Measurements from ENCODE around the gene ATP9B. TPM values are rescaled to one million over a fixed set of nuclear protein-coding genes. Genes with fewer than 3 reads are reported as not detected.
A peak's percentile ranks its signal among the peaks of the same experiment; 100 is the strongest.

Gene ATP9B
- total RNA-seq, 1 experiment from 2014 or later = 17.8 TPM

DNA sequence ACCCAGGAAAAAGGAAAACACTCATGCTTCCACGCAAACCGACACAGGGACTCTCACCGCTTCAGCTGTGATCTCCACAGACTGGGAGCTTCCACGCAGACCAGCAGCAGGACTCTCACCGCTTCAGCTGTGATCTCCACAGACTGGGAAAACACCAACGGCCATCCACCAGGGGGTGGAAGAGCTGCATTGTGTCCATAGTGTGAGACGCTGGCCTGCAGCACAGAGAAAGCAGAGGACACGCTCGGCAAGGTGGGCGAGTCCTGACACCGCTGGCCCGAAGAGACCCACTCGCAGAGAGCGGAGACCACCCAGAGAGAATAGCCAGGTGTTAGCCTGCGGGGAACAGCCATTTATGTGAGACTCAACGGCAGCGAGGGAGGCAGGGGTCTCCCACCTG is 284.1 kb downstream of the ATP9B start:
- H3K9me2 ChIP-seq (ENCODE audit: insufficient read depth) = no peaks in the 10 kb centered on the region
- CTCF ChIA-PET = no interaction called here
- no peaks in the 10 kb centered on the region for H3K79me2 ChIP-seq (ENCODE audit: insufficient read depth, low read length)
- RAD21 ChIA-PET (ENCODE audit: low non-redundant PET in 1 of 2, low total read pairs in 2 of 2, uncharacterized antibody in 2 of 2, unreplicated experiment in 2 of 2) = no interaction called here
- BruUV-seq (replicated peaks) = no TSS peak
- no peaks in the 10 kb centered on the region for H3K36me3 ChIP-seq (ENCODE audit: control insufficient read depth in 1 of 2, insufficient read depth in 2 of 2, low read length in 2 of 2)
- DNase-seq (ENCODE audit: low read depth, low spot score) (no peak), ATAC-seq (peak; percentile 89)
- H2AFZ ChIP-seq (ENCODE audit: low read depth, low read length, poor library complexity, severe bottlenecking) = no peak overlapping the region
- no peak overlapping the region for H3K4me2 ChIP-seq (ENCODE audit: low read length)
- peaks cover 0 to 7% of the 10 kb centered on the region in 2 experiments; a peak in 1 of 4 replicates for H3K4me1 ChIP-seq (ENCODE audit: control insufficient read depth in 1 of 2, insufficient read depth in 2 of 2, low read length in 2 of 2)
- intact Hi-C loops (cut with micrococcal nuclease) = no loop called here
- H3K9ac ChIP-seq (ENCODE audit: low read length) = no peak overlapping the region
- H3K27me3 ChIP-seq (ENCODE audit: insufficient read depth, low read length) = no peaks in the 10 kb centered on the region
- no peak for TF ChIP-seq SP1 (IDR thresholded peaks at IDR 0.05; ENCODE audit: low read depth)
- no peak for TF ChIP-seq ZNF274 (IDR thresholded peaks at IDR 0.05; ENCODE audit: low read depth, low read length)
- TF ChIP-seq POLR2A (IDR thresholded peaks at IDR 0.05; ENCODE audit: borderline replicate concordance, extremely low read depth, insufficient read depth, insufficient read length) = no peak
- TF ChIP-seq ELF1 (IDR thresholded peaks at IDR 0.05; ENCODE audit: borderline replicate concordance, low read depth) = no peak
- no peak for TF ChIP-seq ZFX (IDR thresholded peaks at IDR 0.05)
- no peak for TF ChIP-seq CBX3 (IDR thresholded peaks at IDR 0.05; ENCODE audit: low read depth)
- TF ChIP-seq, protein P1, sequence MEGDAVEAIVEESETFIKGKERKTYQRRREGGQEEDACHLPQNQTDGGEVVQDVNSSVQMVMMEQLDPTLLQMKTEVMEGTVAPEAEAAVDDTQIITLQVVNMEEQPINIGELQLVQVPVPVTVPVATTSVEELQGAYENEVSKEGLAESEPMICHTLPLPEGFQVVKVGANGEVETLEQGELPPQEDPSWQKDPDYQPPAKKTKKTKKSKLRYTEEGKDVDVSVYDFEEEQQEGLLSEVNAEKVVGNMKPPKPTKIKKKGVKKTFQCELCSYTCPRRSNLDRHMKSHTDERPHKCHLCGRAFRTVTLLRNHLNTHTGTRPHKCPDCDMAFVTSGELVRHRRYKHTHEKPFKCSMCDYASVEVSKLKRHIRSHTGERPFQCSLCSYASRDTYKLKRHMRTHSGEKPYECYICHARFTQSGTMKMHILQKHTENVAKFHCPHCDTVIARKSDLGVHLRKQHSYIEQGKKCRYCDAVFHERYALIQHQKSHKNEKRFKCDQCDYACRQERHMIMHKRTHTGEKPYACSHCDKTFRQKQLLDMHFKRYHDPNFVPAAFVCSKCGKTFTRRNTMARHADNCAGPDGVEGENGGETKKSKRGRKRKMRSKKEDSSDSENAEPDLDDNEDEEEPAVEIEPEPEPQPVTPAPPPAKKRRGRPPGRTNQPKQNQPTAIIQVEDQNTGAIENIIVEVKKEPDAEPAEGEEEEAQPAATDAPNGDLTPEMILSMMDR (IDR thresholded peaks at IDR 0.05 in 2 of 3, conservative IDR thresholded peaks at IDR 0.05 in 1 of 3; ENCODE audit: borderline replicate concordance in 1 of 3, insufficient read depth in 1 of 3, low read depth in 2 of 3, low read length in 2 of 3) = peak; percentile 22 to 43 (median 40); a peak in 5 of 6 replicates
- TF ChIP-seq EZH2 (IDR thresholded peaks at IDR 0.05) = no peak
- peak; percentile 50 for TF ChIP-seq RAD21 (IDR thresholded peaks at IDR 0.05; ENCODE audit: low read depth)
- no peak overlapping the region for H3K4me3 ChIP-seq (replicated peaks in 1 of 2; ENCODE audit: low read depth in 1 of 2, low read length in 2 of 2)
- no peaks in the 10 kb centered on the region for H4K20me1 ChIP-seq (ENCODE audit: insufficient read depth)
- no peak overlapping the region for H3K27ac ChIP-seq (ENCODE audit: low read depth, low read length)
- POLR2A ChIA-PET = no interaction called here
- no peaks in the 10 kb centered on the region for H3K9me3 ChIP-seq (ENCODE audit: control insufficient read depth in 1 of 2, insufficient read depth in 1 of 2, low read depth in 1 of 2, low read length in 2 of 2)

DNA sequence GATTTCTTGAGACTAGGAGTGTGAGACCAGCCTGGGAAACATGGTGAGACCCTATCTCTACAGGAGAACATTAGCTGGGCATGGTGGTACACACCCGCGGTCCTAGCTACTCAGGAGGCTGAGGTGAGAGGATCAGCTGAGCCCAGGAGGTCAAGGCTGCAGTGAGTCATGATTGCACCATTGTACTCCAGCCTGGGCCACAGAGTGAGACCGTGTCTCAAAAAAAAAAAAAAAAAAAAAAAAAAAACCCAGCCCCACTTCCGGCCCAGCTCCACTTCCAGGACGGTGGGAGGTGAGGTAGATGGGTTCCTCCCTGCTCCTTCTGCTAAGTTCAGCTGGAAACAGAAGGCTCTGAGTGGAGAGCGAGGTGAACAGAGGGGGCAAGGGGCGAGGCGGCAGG is 285.2 kb downstream of the ATP9B start:
- no TSS peak for BruUV-seq (replicated peaks)
- H3K4me1 ChIP-seq (ENCODE audit: control insufficient read depth in 1 of 2, insufficient read depth in 2 of 2, low read length in 2 of 2) = peaks cover 0 to 7% of the 10 kb centered on the region in 2 experiments; a peak in 1 of 4 replicates
- no peaks in the 10 kb centered on the region for H3K79me2 ChIP-seq (ENCODE audit: insufficient read depth, low read length)
- no peak overlapping the region for H3K4me2 ChIP-seq (ENCODE audit: low read length)
- no peak overlapping the region for H2AFZ ChIP-seq (ENCODE audit: low read depth, low read length, poor library complexity, severe bottlenecking)
- H3K9me2 ChIP-seq (ENCODE audit: insufficient read depth) = no peaks in the 10 kb centered on the region
- intact Hi-C loops (cut with micrococcal nuclease) = no loop called here
- ChIA-PET CTCF (no interaction called here), RAD21 (ENCODE audit: low non-redundant PET in 1 of 2, low total read pairs in 2 of 2, uncharacterized antibody in 2 of 2, unreplicated experiment in 2 of 2) (no interaction called here), POLR2A (no interaction called here)
- DNase-seq (ENCODE audit: low read depth, low spot score) = no peak
- no peak overlapping the region for H3K27ac ChIP-seq (ENCODE audit: low read depth, low read length)
- no peaks in the 10 kb centered on the region for H4K20me1 ChIP-seq (ENCODE audit: insufficient read depth)
- H3K36me3 ChIP-seq (ENCODE audit: control insufficient read depth in 1 of 2, insufficient read depth in 2 of 2, low read length in 2 of 2) = 0 out of 4 replicates have a peak, but pooled peaks cover 0 to 4% of the 10 kb centered on the region in 2 experiments
- no peak for ATAC-seq
- no peaks in the 10 kb centered on the region for H3K9me3 ChIP-seq (ENCODE audit: control insufficient read depth in 1 of 2, insufficient read depth in 1 of 2, low read depth in 1 of 2, low read length in 2 of 2)
- H3K4me3 ChIP-seq (replicated peaks in 1 of 2; ENCODE audit: low read depth in 1 of 2, low read length in 2 of 2) = no peak overlapping the region
- no peaks in the 10 kb centered on the region for H3K27me3 ChIP-seq (ENCODE audit: insufficient read depth, low read length)
- no peak overlapping the region for H3K9ac ChIP-seq (ENCODE audit: low read length)
- TF ChIP-seq, protein P2, sequence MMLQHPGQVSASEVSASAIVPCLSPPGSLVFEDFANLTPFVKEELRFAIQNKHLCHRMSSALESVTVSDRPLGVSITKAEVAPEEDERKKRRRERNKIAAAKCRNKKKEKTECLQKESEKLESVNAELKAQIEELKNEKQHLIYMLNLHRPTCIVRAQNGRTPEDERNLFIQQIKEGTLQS (IDR thresholded peaks at IDR 0.05) = no peak
- no peak for TF ChIP-seq EZH2phosphoT487 (IDR thresholded peaks at IDR 0.05; ENCODE audit: borderline replicate concordance)
- TF ChIP-seq JUND (IDR thresholded peaks at IDR 0.05) = no peak
- TF ChIP-seq ELF1 (IDR thresholded peaks at IDR 0.05; ENCODE audit: borderline replicate concordance, low read depth) = no peak
- TF ChIP-seq YY1 (IDR thresholded peaks at IDR 0.05; ENCODE audit: extremely low read depth, insufficient replicate concordance, low read depth, low read length) = no peak
- no peak for TF ChIP-seq ZFX (IDR thresholded peaks at IDR 0.05)
- no peak for TF ChIP-seq ZNF274 (IDR thresholded peaks at IDR 0.05; ENCODE audit: low read depth, low read length)
- no peak for TF ChIP-seq SIN3A (IDR thresholded peaks at IDR 0.05; ENCODE audit: low read depth)
- no peak for TF ChIP-seq SP1 (IDR thresholded peaks at IDR 0.05; ENCODE audit: low read depth)
- TF ChIP-seq EZH2 (IDR thresholded peaks at IDR 0.05) = no peak
- no peak for TF ChIP-seq CBX3 (IDR thresholded peaks at IDR 0.05; ENCODE audit: low read depth)
- TF ChIP-seq, protein P3, sequence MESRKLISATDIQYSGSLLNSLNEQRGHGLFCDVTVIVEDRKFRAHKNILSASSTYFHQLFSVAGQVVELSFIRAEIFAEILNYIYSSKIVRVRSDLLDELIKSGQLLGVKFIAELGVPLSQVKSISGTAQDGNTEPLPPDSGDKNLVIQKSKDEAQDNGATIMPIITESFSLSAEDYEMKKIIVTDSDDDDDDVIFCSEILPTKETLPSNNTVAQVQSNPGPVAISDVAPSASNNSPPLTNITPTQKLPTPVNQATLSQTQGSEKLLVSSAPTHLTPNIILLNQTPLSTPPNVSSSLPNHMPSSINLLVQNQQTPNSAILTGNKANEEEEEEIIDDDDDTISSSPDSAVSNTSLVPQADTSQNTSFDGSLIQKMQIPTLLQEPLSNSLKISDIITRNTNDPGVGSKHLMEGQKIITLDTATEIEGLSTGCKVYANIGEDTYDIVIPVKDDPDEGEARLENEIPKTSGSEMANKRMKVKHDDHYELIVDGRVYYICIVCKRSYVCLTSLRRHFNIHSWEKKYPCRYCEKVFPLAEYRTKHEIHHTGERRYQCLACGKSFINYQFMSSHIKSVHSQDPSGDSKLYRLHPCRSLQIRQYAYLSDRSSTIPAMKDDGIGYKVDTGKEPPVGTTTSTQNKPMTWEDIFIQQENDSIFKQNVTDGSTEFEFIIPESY (IDR thresholded peaks at IDR 0.05; ENCODE audit: extremely low read depth, insufficient replicate concordance, low read length) = no peak

Data from HCT116 (cell line).